Medulla oblongata (tissue), 1 donor: ENCODE data around the gene ANAPC5.

Source experiments
- DNase-seq: peaks from one replicate; pipeline ENCODE4 v3.0.0-alpha.2; 2015; ENCODE audit errors: extremely low spot score

ANAPC5 gene

GRCh38 chr12:121260091-121260490 is 92.1 kb downstream of the ANAPC5 start:
- DNase-seq = no peak

- DNase-seq = no peak
Measured at GRCh38 chr12:121259074-121259473, 93.1 kb downstream of the ANAPC5 start.
